Measurements from ENCODE around the gene SPAG16. TPM values are rescaled to one million over a fixed set of nuclear protein-coding genes. Genes with fewer than 3 reads are reported as not detected.

The SPAG16 gene
- total RNA-seq, 1 experiment from 2014 or later, result 0.30 TPM

DNA sequence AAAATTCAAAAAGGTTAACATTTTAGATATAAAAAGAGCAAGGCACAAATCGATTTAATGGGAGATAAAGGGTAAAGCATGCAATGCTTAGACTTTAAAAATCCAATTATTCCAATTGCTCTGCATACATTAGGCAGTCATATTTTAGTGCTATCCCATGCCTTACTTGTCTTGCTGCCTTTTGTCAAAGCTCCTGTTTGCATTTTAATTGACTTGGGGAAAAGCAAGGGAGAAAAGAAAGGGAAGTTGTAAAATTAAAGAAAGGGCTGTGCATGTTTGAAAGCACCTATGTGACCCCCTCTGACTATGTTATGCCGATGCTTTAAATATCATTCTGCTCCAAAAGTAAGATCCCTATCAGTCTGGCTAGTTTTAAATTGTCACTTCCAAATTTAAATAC lies 932.9 kb downstream of the SPAG16 start:
- POLR2A ChIA-PET, result no interaction called here
- RAD21 ChIA-PET (ENCODE audit: low non-redundant PET in 1 of 2, low total read pairs in 2 of 2, uncharacterized antibody in 2 of 2, unreplicated experiment in 2 of 2), result no interaction called here
- ATAC-seq (no peak), DNase-seq (ENCODE audit: low read depth, low spot score) (no peak)
- Histone ChIP-seq H3K79me2 (ENCODE audit: insufficient read depth, low read length) (no peaks in the 10 kb centered on the region), H3K9ac (ENCODE audit: low read length) (no peak overlapping the region), H3K9me2 (ENCODE audit: insufficient read depth) (no peaks in the 10 kb centered on the region), H3K9me3 (ENCODE audit: control insufficient read depth in 1 of 2, insufficient read depth in 1 of 2, low read depth in 1 of 2, low read length in 2 of 2) (no peaks in the 10 kb centered on the region), H3K4me1 (ENCODE audit: control insufficient read depth in 1 of 2, insufficient read depth in 2 of 2, low read length in 2 of 2) (no peaks in the 10 kb centered on the region), H4K20me1 (ENCODE audit: insufficient read depth) (no peaks in the 10 kb centered on the region), H2AFZ (ENCODE audit: low read depth, low read length, poor library complexity, severe bottlenecking) (no peak overlapping the region), H3K36me3 (ENCODE audit: control insufficient read depth in 1 of 2, insufficient read depth in 2 of 2, low read length in 2 of 2) (no peaks in the 10 kb centered on the region), H3K27ac (ENCODE audit: low read depth, low read length) (no peak overlapping the region), H3K27me3 (ENCODE audit: insufficient read depth, low read length) (no peaks in the 10 kb centered on the region), H3K4me2 (ENCODE audit: low read length) (no peak overlapping the region), H3K4me3 (replicated peaks in 1 of 2; ENCODE audit: low read depth in 1 of 2, low read length in 2 of 2) (no peak overlapping the region)
- TF ChIP-seq EGR1 (IDR thresholded peaks at IDR 0.05; ENCODE audit: low read depth), result no peak
- no peak for TF ChIP-seq ZFX (IDR thresholded peaks at IDR 0.05)
- TF ChIP-seq SP1 (IDR thresholded peaks at IDR 0.05; ENCODE audit: low read depth), result no peak
- TF ChIP-seq ZNF274 (IDR thresholded peaks at IDR 0.05; ENCODE audit: low read depth, low read length), result no peak
- TF ChIP-seq, protein P1, sequence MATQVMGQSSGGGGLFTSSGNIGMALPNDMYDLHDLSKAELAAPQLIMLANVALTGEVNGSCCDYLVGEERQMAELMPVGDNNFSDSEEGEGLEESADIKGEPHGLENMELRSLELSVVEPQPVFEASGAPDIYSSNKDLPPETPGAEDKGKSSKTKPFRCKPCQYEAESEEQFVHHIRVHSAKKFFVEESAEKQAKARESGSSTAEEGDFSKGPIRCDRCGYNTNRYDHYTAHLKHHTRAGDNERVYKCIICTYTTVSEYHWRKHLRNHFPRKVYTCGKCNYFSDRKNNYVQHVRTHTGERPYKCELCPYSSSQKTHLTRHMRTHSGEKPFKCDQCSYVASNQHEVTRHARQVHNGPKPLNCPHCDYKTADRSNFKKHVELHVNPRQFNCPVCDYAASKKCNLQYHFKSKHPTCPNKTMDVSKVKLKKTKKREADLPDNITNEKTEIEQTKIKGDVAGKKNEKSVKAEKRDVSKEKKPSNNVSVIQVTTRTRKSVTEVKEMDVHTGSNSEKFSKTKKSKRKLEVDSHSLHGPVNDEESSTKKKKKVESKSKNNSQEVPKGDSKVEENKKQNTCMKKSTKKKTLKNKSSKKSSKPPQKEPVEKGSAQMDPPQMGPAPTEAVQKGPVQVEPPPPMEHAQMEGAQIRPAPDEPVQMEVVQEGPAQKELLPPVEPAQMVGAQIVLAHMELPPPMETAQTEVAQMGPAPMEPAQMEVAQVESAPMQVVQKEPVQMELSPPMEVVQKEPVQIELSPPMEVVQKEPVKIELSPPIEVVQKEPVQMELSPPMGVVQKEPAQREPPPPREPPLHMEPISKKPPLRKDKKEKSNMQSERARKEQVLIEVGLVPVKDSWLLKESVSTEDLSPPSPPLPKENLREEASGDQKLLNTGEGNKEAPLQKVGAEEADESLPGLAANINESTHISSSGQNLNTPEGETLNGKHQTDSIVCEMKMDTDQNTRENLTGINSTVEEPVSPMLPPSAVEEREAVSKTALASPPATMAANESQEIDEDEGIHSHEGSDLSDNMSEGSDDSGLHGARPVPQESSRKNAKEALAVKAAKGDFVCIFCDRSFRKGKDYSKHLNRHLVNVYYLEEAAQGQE (IDR thresholded peaks at IDR 0.05; ENCODE audit: low read depth), result no peak
- no peak for TF ChIP-seq POLR2A (IDR thresholded peaks at IDR 0.05; ENCODE audit: borderline replicate concordance, extremely low read depth, insufficient read depth, insufficient read length)
- no peak for TF ChIP-seq FOSL1 (IDR thresholded peaks at IDR 0.05; ENCODE audit: low read depth)
- no peak for TF ChIP-seq EZH2 (IDR thresholded peaks at IDR 0.05)
- TF ChIP-seq CBX3 (IDR thresholded peaks at IDR 0.05; ENCODE audit: low read depth), result no peak
- TF ChIP-seq, protein P2, sequence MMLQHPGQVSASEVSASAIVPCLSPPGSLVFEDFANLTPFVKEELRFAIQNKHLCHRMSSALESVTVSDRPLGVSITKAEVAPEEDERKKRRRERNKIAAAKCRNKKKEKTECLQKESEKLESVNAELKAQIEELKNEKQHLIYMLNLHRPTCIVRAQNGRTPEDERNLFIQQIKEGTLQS (IDR thresholded peaks at IDR 0.05), result no peak
- TF ChIP-seq, protein P3, sequence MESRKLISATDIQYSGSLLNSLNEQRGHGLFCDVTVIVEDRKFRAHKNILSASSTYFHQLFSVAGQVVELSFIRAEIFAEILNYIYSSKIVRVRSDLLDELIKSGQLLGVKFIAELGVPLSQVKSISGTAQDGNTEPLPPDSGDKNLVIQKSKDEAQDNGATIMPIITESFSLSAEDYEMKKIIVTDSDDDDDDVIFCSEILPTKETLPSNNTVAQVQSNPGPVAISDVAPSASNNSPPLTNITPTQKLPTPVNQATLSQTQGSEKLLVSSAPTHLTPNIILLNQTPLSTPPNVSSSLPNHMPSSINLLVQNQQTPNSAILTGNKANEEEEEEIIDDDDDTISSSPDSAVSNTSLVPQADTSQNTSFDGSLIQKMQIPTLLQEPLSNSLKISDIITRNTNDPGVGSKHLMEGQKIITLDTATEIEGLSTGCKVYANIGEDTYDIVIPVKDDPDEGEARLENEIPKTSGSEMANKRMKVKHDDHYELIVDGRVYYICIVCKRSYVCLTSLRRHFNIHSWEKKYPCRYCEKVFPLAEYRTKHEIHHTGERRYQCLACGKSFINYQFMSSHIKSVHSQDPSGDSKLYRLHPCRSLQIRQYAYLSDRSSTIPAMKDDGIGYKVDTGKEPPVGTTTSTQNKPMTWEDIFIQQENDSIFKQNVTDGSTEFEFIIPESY (IDR thresholded peaks at IDR 0.05; ENCODE audit: extremely low read depth, insufficient replicate concordance, low read length), result no peak
- no peak for TF ChIP-seq EZH2phosphoT487 (IDR thresholded peaks at IDR 0.05; ENCODE audit: borderline replicate concordance)
- TF ChIP-seq, protein P4, sequence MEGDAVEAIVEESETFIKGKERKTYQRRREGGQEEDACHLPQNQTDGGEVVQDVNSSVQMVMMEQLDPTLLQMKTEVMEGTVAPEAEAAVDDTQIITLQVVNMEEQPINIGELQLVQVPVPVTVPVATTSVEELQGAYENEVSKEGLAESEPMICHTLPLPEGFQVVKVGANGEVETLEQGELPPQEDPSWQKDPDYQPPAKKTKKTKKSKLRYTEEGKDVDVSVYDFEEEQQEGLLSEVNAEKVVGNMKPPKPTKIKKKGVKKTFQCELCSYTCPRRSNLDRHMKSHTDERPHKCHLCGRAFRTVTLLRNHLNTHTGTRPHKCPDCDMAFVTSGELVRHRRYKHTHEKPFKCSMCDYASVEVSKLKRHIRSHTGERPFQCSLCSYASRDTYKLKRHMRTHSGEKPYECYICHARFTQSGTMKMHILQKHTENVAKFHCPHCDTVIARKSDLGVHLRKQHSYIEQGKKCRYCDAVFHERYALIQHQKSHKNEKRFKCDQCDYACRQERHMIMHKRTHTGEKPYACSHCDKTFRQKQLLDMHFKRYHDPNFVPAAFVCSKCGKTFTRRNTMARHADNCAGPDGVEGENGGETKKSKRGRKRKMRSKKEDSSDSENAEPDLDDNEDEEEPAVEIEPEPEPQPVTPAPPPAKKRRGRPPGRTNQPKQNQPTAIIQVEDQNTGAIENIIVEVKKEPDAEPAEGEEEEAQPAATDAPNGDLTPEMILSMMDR (IDR thresholded peaks at IDR 0.05 in 2 of 3, conservative IDR thresholded peaks at IDR 0.05 in 1 of 3; ENCODE audit: borderline replicate concordance in 1 of 3, insufficient read depth in 1 of 3, low read depth in 2 of 3, low read length in 2 of 3), result no peak
- TF ChIP-seq SRF (IDR thresholded peaks at IDR 0.05; ENCODE audit: low read depth), result no peak
- TF ChIP-seq CEBPB (IDR thresholded peaks at IDR 0.05; ENCODE audit: low read depth), result no peak
- intact Hi-C loops (cut with micrococcal nuclease), result no loop called here
- no TSS peak for BruUV-seq (replicated peaks)
- CTCF ChIA-PET, result no interaction called here
